Activated naive CD4-positive, alpha-beta T cell treated with anti-CD3 and anti-CD28 coated beads for 36 hours (primary cell): ENCODE data around the gene CMAS. TPM values are rescaled to one million over a fixed set of nuclear protein-coding genes. Genes with fewer than 3 reads are reported as not detected.
"Not testable (repeated sequence)": the region's sequence is repeated elsewhere in the genome, so short reads cannot be mapped to it uniquely, and the experiment has no call there.

Experiments used
- CTCF ChIA-PET: fragments of 350-600 bp; sonication (Branson Sonifier 250); formaldehyde crosslinking; loops from one replicate; lab custom pipeline; 2021; ENCODE audit warnings: antibody characterized with exemption; lab: Charles Lee
- DNase-seq: peaks from one replicate; pipeline ENCODE4 v3.0.0-alpha.2; 2020
- H3K27ac Mint-ChIP-seq: one replicate; pipeline ENCODE4 v1.8.0; 2021; ENCODE audit warnings: mild to moderate bottlenecking, mixed read lengths
- H3K27me3 Mint-ChIP-seq: one replicate; pipeline ENCODE4 v1.8.0; 2021; ENCODE audit warnings: low read depth, mixed read lengths
- H3K36me3 Mint-ChIP-seq: one replicate; pipeline ENCODE4 v1.8.0; 2021; ENCODE audit warnings: low read depth, mixed read lengths
- H3K4me1 Mint-ChIP-seq: one replicate; pipeline ENCODE4 v1.8.0; 2021; ENCODE audit warnings: low read depth, mixed read lengths
- H3K4me3 Mint-ChIP-seq: one replicate; pipeline ENCODE4 v1.8.0; 2021; ENCODE audit warnings: mild to moderate bottlenecking, moderate library complexity, mixed read lengths
- H3K9me3 Mint-ChIP-seq: one replicate; pipeline ENCODE4 v1.8.0; 2021; ENCODE audit warnings: mixed read lengths
- intact Hi-C: fragments of 100-400 bp; cut with micrococcal nuclease; formaldehyde crosslinking; loops from one replicate; pipeline ENCODE4 v1.15.1; 2023
- total RNA-seq, 2 experiments: library from RNA; stranded (reverse); gene quantifications; one replicate each; pipeline ENCODE4 v1.2.3, GENCODE V29; 2021

Gene CMAS
- 10 to 100 TPM; 47.3 to 48.5 TPM for total RNA-seq

GRCh38 chr12:22046090-22046967, at the start of gene CMAS:
TSS of gene CMAS (plus strand) at chr12:22046218. CDS start at chr12:22046304, 86 bp downstream.
- Mint-ChIP-seq H3K27ac (peak within 1 kb of the TSS; percentile 84), H3K9me3 (no peaks in the 10 kb centered on the region), H3K27me3 (no peaks in the 10 kb centered on the region), H3K4me3 (peak within 1 kb of the TSS; percentile 95), H3K4me1 (peaks cover 39% of the 10 kb centered on the region), H3K36me3 (peaks cover 11% of the 10 kb centered on the region)
- peak; percentile 84 for DNase-seq
- CTCF ChIA-PET, result interaction anchor here (0.8 to 2.1 kb wide), 6 partner anchors 11 to 415 kb away, joined by 3 to 7 read pairs (median 4); no protein-coding TSS in a partner anchor
- intact Hi-C loops, result loop anchor here (1.0 to 2.0 kb wide), 6 partner anchors 114 to 608 kb away; partner anchors contain the start of genes C2CD5, ETNK1, GOLT1B and RECQL

GRCh38 chr12:21998295-21998694, 47.7 kb upstream of the CMAS start:
- Mint-ChIP-seq H3K9me3 (no peaks in the 10 kb centered on the region), H3K27me3 (no peaks in the 10 kb centered on the region), H3K4me1 (no peaks in the 10 kb centered on the region), H3K4me3 (no peak overlapping the region), H3K27ac (no peak overlapping the region), H3K36me3 (no peaks in the 10 kb centered on the region)
- CTCF ChIA-PET, result no interaction called here
- no peak for DNase-seq
- intact Hi-C loops, result no loop called here

GRCh38 chr12:21998782-21999181, 47.2 kb upstream of the CMAS start:
- DNase-seq, result no peak
- Mint-ChIP-seq H3K27ac (no peak overlapping the region), H3K27me3 (no peaks in the 10 kb centered on the region), H3K4me1 (no peaks in the 10 kb centered on the region), H3K36me3 (no peaks in the 10 kb centered on the region), H3K4me3 (no peak overlapping the region), H3K9me3 (no peaks in the 10 kb centered on the region)
- intact Hi-C loops, result no loop called here
- CTCF ChIA-PET, result no interaction called here

GRCh38 chr12:22002430-22002829, 43.6 kb upstream of the CMAS start:
- no peaks in the 10 kb centered on the region for H3K27me3 Mint-ChIP-seq
- intact Hi-C loops, result no loop called here
- CTCF ChIA-PET, result interaction anchor here (0.6 to 1.0 kb wide), 2 partner anchors 16 to 321 kb away, joined by 3 to 5 read pairs; no protein-coding TSS in a partner anchor
- DNase-seq, result no peak
- no peaks in the 10 kb centered on the region for H3K4me1 Mint-ChIP-seq
- no peak overlapping the region for H3K27ac Mint-ChIP-seq
- H3K9me3 Mint-ChIP-seq, result no peaks in the 10 kb centered on the region
- H3K4me3 Mint-ChIP-seq, result no peak overlapping the region
- no peaks in the 10 kb centered on the region for H3K36me3 Mint-ChIP-seq

GRCh38 chr12:22007794-22008193, 38.2 kb upstream of the CMAS start:
- not testable (repeated sequence) for H3K9me3 Mint-ChIP-seq, H3K27me3 Mint-ChIP-seq

GRCh38 chr12:22008196-22008595, 37.8 kb upstream of the CMAS start:
- DNase-seq, result no peak
- Mint-ChIP-seq H3K36me3 (no peaks in the 10 kb centered on the region), H3K27ac (no peak overlapping the region), H3K9me3 (peaks cover 2% of the 10 kb centered on the region), H3K4me1 (no peaks in the 10 kb centered on the region), H3K4me3 (no peak overlapping the region), H3K27me3 (no peaks in the 10 kb centered on the region)
- CTCF ChIA-PET, result interaction anchor here (0.5 kb wide), 1 partner anchor 52 kb away, joined by 5 read pairs; no protein-coding TSS in a partner anchor
- intact Hi-C loops, result no loop called here

More at GRCh38 chr12:22007794-22008193, 38.2 kb upstream of the CMAS start:
- H3K4me1 Mint-ChIP-seq, H3K27ac Mint-ChIP-seq, DNase-seq, H3K36me3 Mint-ChIP-seq, H3K4me3 Mint-ChIP-seq, intact Hi-C loops: not testable (repeated sequence)
- CTCF ChIA-PET, result interaction anchor here (0.5 kb wide), 1 partner anchor 52 kb away, joined by 5 read pairs; no protein-coding TSS in a partner anchor

GRCh38 chr12:22014041-22014782, 31.8 kb upstream of the CMAS start:
- Mint-ChIP-seq H3K4me1 (no peaks in the 10 kb centered on the region), H3K4me3 (no peak overlapping the region), H3K9me3 (peaks cover 2% of the 10 kb centered on the region), H3K27me3 (no peaks in the 10 kb centered on the region), H3K36me3 (no peaks in the 10 kb centered on the region), H3K27ac (no peak overlapping the region)
- CTCF ChIA-PET, result interaction anchor here (1.0 to 1.6 kb wide), 2 partner anchors 315 to 766 kb away, joined by 3 read pairs; no protein-coding TSS in a partner anchor
- intact Hi-C loops, result no loop called here
- DNase-seq, result no peak

GRCh38 chr12:22014783-22015144, 31.3 kb upstream of the CMAS start:
- peaks cover 2% of the 10 kb centered on the region for H3K9me3 Mint-ChIP-seq
- intact Hi-C loops, result loop anchor here (5.0 kb wide), 1 partner anchor 407 kb away; no protein-coding TSS in a partner anchor
- H3K27me3 Mint-ChIP-seq, result no peaks in the 10 kb centered on the region
- H3K4me3 Mint-ChIP-seq, result no peak overlapping the region
- no peaks in the 10 kb centered on the region for H3K4me1 Mint-ChIP-seq
- no peaks in the 10 kb centered on the region for H3K36me3 Mint-ChIP-seq
- DNase-seq, result no peak
- no peak overlapping the region for H3K27ac Mint-ChIP-seq
- CTCF ChIA-PET, result interaction anchor here (1.0 to 1.6 kb wide), 2 partner anchors 315 to 766 kb away, joined by 3 read pairs; no protein-coding TSS in a partner anchor

- no peak overlapping the region for H3K4me3 Mint-ChIP-seq
- no peaks in the 10 kb centered on the region for H3K27me3 Mint-ChIP-seq
- no peaks in the 10 kb centered on the region for H3K9me3 Mint-ChIP-seq
- intact Hi-C loops, result loop anchor here (5.0 kb wide), 1 partner anchor 410 kb away; no protein-coding TSS in a partner anchor
- H3K36me3 Mint-ChIP-seq, result no peaks in the 10 kb centered on the region
- H3K27ac Mint-ChIP-seq, result no peak overlapping the region
- H3K4me1 Mint-ChIP-seq, result no peaks in the 10 kb centered on the region
- no peak for DNase-seq
- CTCF ChIA-PET, result interaction anchor here (0.7 to 2.1 kb wide), 2 partner anchors 14 to 319 kb away, joined by 3 to 41 read pairs; no protein-coding TSS in a partner anchor
These were observed 29.0 kb upstream of the CMAS start for GRCh38 chr12:22016982-22017381.

- no peaks in the 10 kb centered on the region for H3K36me3 Mint-ChIP-seq
- intact Hi-C loops, result loop anchor here (1.0 to 5.0 kb wide), 2 partner anchors 321 to 412 kb away; no protein-coding TSS in a partner anchor
- no peaks in the 10 kb centered on the region for H3K27me3 Mint-ChIP-seq
- H3K4me1 Mint-ChIP-seq, result no peaks in the 10 kb centered on the region
- CTCF ChIA-PET, result interaction anchor here (0.8 to 2.1 kb wide), 13 partner anchors 10 to 338 kb away, joined by 3 to 41 read pairs (median 3); no protein-coding TSS in a partner anchor
- no peak overlapping the region for H3K27ac Mint-ChIP-seq
- H3K9me3 Mint-ChIP-seq, result peaks cover 9% of the 10 kb centered on the region
- no peak overlapping the region for H3K4me3 Mint-ChIP-seq
- DNase-seq, result no peak
These were observed 27.2 kb upstream of the CMAS start for GRCh38 chr12:22018860-22019259.

GRCh38 chr12:22023489-22023888, 22.5 kb upstream of the CMAS start:
- H3K4me1 Mint-ChIP-seq, H3K36me3 Mint-ChIP-seq, intact Hi-C loops, DNase-seq, H3K4me3 Mint-ChIP-seq, H3K27me3 Mint-ChIP-seq, H3K27ac Mint-ChIP-seq, CTCF ChIA-PET: not testable (repeated sequence)
- H3K9me3 Mint-ChIP-seq, result peaks cover 11% of the 10 kb centered on the region

GRCh38 chr12:22029491-22029890, 16.5 kb upstream of the CMAS start:
- Mint-ChIP-seq H3K4me3 (no peak overlapping the region), H3K27ac (no peak overlapping the region), H3K36me3 (no peaks in the 10 kb centered on the region), H3K9me3 (no peaks in the 10 kb centered on the region), H3K27me3 (no peaks in the 10 kb centered on the region), H3K4me1 (peaks cover 3% of the 10 kb centered on the region)
- intact Hi-C loops, result no loop called here
- DNase-seq, result no peak
- CTCF ChIA-PET, result interaction anchor here (1.9 kb wide), 1 partner anchor 11 kb away, joined by 4 read pairs; no protein-coding TSS in a partner anchor
